ENCODE data around the gene HAX1. TPM values are rescaled to one million over a fixed set of nuclear protein-coding genes. Genes with fewer than 3 reads are reported as not detected.
"Not testable (repeated sequence)": the region's sequence is repeated elsewhere in the genome, so short reads cannot be mapped to it uniquely, and the experiment has no call there.

The HAX1 gene
- total RNA-seq, 1 donor from 2014 or later, result 59.9 TPM

DNA sequence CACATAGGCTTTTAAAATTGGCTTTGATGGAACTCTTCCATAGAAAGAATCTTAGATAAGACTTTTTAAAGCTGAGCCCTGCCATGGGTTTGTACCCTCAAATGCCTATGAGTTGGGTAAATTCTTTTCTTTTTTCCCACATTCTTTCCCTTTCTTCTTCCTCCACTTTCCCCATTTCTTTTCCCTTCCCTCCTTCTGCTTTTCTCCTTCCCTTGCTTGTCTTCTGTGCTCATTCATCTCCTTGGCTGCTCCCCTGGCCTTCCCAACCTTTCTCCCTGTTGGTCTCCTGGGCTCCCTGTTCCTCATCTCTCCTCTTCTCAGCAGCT, 49.1 kb downstream of the HAX1 start:
- not testable (repeated sequence) for ATAC-seq; DNase-seq (ENCODE audit: low spot score)
- intact Hi-C loops (cut with DNase I), result loop anchor here (10.0 kb wide), 1 partner anchor 233 kb away; the partner anchor contains the start of gene UBE2Q1

DNA sequence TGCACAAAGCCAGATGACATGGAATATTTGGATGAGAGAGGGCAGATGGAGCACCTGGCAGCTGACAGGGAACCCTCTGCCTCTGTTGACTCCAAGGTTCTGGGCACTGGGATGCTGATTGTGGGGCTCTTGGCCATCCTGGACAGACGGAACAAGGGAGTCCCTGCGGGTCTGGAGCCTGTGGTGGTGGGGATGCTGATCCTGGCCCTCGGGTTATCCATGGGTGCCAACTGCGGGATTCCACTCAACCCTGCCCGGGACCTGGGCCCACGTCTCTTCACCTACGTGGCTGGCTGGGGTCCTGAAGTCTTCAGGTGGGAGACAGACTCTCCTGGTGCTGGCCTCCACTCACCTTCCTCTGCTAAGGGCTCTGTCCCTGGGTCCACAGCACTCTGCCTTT, 51.1 kb downstream of the HAX1 start:
- DNase-seq (ENCODE audit: low spot score) (no peak), ATAC-seq (no peak)
- intact Hi-C loops (cut with DNase I), result loop anchor here (10.0 kb wide), 1 partner anchor 231 kb away; the partner anchor contains the start of gene UBE2Q1

DNA sequence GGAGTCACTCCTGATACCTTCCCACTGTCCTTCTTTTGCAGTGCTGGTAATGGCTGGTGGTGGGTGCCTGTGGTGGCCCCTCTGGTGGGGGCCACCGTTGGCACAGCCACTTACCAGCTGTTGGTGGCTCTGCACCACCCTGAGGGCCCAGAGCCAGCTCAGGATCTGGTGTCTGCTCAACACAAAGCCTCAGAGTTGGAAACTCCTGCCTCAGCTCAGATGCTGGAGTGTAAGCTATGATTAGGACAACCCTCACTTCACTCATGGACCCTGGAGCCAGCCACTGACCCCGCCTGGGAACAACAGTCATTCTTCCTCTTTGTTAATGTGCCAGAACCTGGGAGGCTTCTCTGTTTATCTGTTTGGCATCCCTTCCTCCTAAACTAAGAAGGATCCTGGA, 51.8 kb downstream of the HAX1 start:
- no peak for ATAC-seq
- intact Hi-C loops (cut with DNase I), result loop anchor here (10.0 kb wide), 1 partner anchor 231 kb away; the partner anchor contains the start of gene UBE2Q1

DNA sequence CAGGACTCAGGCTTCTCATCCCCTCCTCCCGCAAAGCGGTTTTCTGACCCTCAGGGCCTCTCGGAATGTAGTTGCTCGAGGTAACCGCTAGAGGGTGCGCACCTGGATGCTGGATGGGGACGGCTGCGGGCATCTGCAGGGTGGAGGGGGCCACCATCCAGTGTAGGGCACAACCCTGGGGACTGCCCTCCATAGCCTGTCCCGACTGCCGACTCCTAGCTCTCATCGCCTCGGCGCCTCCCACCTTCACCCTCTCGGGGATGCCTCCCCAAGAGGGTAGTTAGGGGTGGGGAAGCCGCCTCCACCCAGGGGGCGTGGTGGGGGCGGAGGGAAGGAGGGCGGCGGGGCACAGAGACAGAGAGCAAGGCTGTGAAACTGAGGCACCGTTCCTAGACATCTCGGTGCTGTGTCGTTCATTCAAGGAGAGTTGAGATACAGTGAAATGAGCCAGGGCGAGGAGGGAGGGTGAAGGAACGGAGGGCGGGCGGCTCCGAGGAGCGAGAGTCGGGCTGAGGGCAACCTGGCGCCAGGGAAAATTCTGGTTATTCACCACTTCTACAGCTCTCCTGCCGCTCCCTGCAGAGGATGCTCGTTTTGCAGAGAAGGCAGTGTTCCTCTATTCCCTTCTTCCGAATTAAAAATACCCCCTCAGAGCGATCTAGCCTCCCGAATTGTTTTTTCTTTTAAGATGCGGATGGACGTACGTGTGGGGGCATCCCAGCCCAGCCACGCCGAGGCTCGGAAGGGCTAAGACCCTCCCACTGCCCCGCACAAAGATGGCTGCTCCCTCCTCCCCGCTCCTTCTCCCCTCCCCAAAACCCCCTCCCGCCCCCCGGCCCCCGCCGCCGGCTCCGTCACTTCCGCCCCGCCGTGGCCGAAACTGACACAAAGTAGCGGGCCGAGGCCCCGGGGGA, 52.5 kb downstream of the HAX1 start, which contains the start of gene ATP8B2:
TSS of gene ATP8B2 (plus strand) at position 857 of the 914 bp plus-strand sequence. CDS start 2,617 bp downstream, outside the sequence.
- peak; percentile 87 for DNase-seq (ENCODE audit: low spot score)
- ATAC-seq, result peak; percentile 67
- intact Hi-C loops (cut with DNase I), result loop anchor here (10.0 kb wide), 1 partner anchor 230 kb away; the partner anchor contains the start of gene UBE2Q1

More for the DNA sequence above, 51.8 kb downstream of the HAX1 start:
- DNase-seq (ENCODE audit: low spot score), result no peak

Other genes starting within 250 kb of the HAX1 start
- gene NUP210L, start 117.6 kb upstream of the HAX1 start, total RNA-seq, result 0.18 TPM
- 229 TPM for gene TPM3, start 80.5 kb upstream of the HAX1 start, total RNA-seq
- not detected for gene CFAP141, start 66.3 kb upstream of the HAX1 start, total RNA-seq
- 142 TPM for gene UBAP2L, start 51.7 kb upstream of the HAX1 start, total RNA-seq
- gene AQP10, start 48.5 kb downstream of the HAX1 start, total RNA-seq, result not detected
- gene ATP8B2, start 52.9 kb downstream of the HAX1 start, total RNA-seq, result 78.3 TPM
- 26.6 TPM for gene IL6R, start 132.7 kb downstream of the HAX1 start, total RNA-seq
- gene TDRD10, start 229.6 kb downstream of the HAX1 start, total RNA-seq, result 11.7 TPM
- 30.5 TPM for gene SHE, start 229.8 kb downstream of the HAX1 start, total RNA-seq

All from sciatic nerve (tissue), 2 donors.